GM19328 (cell line): ENCODE measurements around the gene KCNH2.

Experiments used
- ATAC-seq: cut with Tn5 transposase; IDR thresholded peaks from one replicate; pipeline ENCODE4 v1.9.1; 2021; ENCODE audit warnings: mild to moderate bottlenecking, moderate library complexity; ENCODE audit not compliant: unreplicated experiment

KCNH2 gene

DNA sequence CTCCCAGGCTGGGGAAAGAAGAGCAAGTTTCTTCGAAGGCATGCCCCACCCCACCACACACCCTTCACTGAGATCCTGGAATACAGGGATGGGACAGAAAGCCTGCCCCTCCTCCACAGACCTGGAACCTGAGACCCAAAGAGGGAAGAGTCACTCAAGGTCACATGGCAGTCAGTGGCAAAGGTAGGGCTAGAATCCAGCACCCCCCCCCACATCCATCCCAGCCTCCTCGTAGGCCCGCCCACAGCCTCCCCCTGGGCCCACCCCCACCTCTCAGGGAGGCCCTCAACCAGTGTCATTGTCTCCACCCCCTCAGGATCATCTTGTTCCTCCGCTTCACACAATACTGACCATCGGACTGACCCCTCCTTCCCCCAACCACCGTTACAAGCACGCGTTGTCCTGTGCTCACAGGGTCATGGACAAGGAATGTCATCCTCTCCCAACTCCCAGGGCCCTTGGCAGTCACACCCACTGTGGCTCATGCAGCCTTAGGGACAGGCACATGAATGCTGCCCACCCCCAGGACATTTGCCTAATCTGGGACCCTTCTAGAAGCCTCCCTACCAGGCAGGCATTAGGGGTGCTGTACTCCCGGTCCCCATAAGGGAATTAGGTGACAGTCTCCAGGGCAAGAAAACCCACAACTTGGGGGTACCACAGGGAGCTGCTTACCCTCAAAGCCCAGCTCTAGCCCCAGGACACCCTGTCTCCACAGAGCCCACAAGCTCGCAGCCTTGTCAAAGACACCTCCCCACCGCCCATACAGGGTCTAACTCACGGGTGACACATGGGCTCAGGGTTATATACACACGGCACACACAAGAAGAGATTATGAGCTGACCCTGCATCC is 1.4 kb downstream of the KCNH2 start:
- ATAC-seq, result no peak

DNA sequence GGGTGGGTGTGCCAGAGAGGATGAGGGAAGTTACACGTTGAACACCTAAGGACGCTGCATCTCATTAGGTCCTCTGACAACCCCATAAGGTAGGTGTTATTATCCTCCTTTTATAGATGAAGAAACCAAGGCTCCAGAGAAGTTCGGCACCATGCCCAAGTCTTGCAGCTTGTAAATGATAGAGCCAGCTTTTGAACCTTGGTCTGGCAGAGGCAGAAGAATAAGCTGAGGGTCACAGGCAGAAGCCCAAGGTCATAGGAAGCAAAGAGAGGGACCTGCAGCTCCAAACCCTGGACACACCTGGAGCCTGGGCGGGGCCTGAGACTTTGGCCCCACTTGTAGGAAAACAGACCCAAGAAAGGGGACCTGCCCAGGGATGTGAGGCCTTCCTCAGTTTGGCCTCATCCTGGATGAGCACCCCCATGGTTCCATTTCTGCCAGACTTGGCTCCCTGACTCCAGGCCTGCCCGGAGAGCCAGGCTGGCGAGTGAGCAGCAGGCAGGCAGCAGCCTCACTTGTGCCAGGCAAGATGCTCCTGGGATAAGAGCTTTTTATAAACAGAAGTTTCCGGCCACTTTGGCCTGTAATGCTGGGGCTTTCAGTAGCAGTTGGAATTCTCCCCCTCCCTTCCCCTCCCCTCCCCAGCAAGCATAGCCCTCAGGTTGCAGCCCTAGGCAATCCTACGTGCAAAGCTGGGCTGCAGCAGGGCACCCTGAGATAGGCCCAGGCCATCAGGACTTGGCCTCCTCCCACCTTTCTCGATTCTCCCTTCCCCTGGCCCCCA is 2.4 kb downstream of the KCNH2 start:
- ATAC-seq, result no peak

DNA sequence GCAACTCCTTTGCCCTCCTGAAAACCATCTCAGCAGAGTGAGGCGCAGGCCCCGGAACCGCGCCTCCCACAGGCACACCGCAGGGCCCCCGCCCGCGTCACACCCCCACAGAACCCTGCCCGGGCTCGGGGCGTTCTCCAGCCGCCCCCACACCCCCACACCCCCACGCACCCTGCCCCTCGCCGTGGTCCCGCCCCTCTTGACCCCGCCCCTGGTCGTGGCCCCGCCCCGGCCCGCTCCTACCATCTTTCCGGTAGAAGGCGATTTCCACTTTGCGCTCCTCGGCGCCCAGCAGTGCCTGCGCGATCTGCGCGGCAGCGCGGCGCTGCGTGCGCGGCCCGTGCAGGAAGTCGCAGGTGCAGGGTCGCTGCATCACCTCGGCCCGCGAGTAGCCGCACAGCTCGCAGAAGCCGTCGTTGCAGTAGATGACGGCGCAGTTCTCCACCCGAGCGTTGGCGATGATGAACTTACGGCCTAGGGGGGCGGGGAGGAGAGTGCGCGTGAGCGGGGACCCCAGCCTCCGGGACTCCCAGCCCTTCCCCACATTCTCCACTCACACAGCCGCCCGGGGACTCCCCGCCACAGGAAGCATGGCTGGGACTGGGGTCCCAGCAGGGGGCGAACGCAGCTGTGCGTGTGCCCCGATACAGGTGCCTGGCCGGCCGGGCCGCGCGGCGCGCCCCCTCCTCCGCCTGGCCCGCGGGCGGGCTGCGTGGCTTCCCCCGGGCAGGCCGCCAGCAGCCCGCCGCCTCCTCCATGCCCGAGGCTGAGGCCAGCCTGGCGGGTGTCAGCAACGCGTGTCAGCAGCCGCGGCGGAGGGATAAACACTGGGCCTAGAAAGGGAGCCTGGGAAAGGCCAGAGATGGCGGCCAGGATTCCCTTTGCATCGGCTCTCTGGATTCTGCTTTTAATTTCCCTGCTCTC is 3.4 kb downstream of the KCNH2 start:
- ATAC-seq, result peak; percentile 48

DNA sequence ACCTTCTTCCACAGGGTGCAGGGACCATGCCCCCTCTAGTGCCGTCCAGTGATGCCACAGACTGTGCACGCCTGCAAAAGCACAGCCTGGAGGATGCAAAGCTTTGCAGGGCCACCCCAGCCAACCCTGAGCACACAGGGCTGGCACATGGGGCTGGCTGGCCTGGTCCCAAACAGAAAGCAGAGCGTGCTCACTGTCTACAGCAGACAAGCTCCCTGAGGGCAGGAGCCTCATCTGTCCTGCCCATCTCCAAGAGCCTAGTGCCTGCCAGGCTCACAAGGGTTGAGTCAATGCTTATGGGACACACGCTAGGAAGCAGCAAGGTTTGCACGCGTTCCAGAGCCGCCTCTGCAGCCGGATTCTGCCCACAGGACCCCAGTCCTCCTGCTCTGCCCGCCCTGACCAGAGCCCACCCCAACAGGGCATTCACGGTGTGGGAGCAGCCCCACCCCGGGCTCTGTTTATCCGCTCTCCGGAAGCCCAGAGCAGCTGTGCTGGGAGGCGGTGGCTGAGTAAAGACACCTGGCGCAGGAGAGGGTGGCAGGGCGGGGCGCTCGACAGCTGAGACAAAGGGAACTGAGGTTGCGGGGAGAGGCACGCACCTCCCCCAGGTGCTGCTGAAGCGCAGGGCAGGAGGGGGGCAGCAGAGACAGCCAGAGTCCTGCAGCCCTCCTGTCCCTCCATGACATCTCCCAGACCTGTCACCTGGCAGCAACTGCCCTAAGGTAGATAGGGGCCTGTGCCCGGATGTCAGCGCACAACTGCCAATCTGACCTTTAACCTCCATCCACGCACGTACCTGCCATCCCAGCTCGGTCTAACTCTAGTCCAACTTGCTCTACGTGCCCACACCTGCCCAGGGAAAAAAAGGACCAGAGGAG is 4.3 kb downstream of the KCNH2 start:
- ATAC-seq, result no peak

DNA sequence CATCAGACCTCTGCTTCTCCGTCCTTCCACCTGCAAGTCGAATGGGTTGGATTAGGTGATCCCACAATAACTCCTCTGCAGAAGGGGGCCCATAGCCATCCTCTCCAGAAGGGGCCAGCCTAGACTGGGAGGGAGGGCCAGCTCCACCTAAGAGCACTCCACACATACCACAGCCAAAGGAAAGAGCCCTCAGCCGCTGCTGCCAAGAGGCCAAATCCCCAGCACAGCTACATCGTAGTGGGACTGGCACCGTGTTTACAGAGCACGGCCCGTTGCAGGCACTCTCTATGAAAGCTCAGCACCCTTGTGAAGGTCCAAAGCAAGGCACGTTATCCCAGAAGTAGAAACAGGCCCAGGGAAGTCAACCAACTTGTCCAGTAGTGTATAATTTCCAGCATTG is 5.4 kb downstream of the KCNH2 start:
- no peak for ATAC-seq

DNA sequence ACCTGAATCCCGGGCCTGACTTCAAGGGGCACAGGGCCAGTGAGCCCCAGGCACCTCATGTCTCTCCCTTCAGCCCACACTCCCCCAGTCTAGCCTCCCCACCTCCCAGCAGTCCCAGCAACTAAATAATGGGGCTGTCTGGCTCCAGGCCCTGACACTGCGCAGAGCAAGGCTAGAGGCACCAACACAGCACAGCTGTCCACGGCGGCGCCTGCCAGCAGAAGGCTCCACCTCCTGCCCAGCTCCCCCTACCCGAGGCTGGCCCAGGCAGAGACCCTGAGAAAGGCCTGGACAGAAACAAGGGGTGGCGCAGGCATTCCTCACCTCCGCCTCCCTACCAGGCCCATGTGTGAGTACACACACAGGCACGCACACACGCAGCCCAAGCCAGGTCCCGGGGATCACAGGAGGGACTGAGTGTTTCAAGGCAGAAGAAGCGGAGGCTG is 6.1 kb downstream of the KCNH2 start:
- ATAC-seq, result no peak

DNA sequence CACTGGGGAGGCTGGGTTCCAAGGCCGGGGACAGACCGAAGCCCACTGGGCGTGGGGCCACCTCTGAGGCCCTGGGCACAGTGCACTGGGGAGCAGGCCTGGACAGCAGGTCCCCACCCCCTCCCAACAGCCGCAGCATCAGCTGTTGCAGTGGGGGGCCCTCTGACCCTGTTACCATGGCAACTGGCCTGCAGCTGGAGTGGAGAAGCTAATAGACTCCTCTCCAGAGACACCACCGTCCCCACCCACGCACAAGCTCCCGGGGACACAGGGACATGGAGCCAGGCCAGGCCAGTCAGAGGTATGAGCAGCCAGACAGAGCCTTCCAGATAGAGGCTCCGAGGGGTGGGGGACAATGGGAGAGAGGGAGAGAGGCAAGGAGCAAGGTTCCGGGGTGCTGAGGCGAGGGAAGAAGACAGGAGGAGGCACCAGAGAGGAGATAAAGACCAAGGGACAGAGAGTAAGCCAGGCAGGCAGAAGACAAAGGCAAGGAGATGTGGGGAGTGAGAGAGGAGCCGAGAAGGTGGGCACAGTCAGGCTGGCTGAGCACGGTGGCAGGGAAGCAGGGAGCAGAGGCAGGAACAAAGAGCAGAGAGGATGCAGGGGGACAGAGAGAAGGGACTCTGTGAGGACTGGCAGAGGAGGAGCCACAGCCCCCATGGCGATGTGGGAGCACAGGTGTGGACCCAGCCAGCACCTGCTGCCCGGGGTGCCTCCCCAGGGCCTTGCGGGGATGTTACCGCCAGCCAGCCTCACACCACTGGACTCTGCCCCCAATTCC is 6.7 kb downstream of the KCNH2 start:
- ATAC-seq, result no peak

DNA sequence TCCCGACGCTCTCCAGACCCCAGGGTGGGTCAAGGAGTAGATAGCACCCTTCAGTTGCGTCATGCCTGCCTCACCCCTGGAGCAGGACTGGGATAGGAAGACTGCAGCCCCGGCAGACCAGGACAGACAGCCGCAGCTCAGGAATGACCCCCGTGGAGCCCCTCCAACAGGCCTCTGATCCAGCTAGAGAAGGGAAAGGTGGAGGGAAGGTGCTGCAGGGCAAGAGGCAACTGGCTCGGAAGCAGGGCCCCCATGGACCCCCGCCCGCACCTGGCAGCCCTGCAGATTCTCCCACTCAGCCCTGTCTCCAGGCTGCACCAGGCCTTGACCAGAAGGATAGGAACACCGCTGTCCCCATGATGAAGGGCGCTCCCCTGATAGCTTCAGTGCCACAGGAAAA is 7.7 kb downstream of the KCNH2 start:
- ATAC-seq, result no peak

DNA sequence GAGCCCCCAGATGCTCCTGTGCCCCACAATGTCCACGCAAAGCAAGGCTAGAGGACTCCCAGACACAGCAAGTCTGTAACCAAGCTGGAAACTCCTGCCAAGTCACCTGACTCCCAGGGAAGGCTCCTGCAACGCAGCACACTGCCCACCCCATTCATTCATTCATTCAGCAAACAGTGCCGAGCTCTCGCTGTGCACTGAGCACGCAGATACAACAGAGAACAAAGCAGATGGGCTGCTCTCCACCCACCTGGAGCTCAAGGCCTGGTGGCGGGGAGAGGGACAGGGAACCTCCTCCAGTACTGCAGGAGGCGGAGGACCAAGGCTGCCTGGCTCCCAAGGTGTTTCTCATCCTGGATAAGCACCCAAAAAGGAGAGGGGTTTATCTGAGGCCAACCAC is 8.6 kb downstream of the KCNH2 start:
- ATAC-seq, result no peak

DNA sequence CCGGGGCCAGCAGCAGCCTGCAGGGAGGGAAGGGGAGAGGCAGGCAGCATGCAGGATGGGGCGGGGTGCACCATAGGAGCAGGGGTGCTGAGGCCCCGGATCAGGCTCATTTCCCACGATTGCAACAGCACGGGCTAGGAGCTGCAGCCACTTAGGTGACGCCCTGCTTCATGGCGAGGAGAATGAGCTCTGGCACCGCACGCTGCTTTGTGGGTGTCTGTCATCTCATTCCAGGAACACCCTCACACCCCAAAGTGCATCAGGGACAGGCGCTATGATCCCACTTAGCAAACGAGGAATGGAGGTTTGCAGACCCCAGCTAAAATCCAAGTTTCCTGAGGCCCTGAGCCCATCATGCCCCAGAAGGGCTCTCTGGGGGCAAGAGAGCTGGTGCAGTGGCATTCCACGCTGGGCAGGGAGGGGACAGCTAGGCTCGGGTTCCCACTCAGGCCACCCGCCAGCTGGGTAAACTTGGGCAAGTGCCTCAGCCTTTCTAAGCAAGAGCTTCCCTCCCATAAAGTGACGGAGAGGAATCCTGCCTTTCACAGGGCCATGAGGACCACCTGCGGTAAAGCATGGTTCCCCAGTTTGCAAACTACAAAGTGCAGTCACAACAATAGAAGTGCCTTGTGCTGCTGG is 9.3 kb downstream of the KCNH2 start:
- ATAC-seq, result no peak

DNA sequence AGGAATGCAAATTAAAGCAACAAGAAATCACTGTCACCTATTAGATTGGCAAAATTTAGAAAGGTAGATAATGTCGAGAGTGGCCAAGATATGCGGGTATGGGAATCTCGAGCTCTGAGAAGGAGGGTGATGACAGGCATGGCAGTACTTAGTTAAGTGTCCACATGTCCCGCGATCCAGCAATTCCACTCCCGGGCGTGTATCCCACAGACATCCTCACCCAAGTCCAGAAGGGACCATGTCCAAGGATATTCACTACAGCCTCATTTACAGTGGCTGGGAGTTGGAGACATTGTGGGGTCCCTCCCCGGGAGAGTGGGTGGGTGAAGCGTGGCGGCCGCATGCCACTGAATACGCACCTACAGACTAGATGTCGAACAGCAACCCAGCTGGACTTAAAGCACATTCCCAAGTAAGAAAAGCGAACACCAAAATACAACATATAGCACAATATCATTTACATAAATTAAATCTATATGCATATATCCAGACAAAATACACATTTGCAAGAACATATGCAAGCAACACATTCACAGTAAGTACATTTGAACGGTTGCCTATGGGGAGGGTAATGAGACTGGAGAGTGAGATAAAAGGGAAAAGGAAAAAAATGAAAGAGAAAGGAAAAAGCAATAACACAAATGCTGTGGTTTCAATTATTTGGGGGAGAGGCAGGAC is 9.9 kb downstream of the KCNH2 start:
- no peak for ATAC-seq

DNA sequence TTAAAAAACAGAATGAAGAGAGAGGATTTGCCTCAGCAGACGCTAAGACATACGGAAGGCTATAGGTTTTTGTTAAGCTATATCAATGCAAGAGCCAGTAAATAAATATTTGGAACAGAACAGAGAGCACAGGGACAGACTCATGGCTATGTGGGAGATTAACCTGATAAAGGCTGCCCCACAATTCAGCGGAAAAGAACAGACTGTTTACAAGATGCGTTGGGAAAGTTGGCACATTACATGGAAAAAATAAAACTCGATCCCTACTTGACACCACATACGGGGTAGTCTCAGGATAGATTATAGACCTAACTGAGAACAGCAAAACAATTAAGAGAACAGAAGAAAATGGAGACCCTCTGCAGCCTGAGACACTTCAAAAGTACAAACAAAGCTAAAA is 10.8 kb downstream of the KCNH2 start:
- ATAC-seq, result no peak

DNA sequence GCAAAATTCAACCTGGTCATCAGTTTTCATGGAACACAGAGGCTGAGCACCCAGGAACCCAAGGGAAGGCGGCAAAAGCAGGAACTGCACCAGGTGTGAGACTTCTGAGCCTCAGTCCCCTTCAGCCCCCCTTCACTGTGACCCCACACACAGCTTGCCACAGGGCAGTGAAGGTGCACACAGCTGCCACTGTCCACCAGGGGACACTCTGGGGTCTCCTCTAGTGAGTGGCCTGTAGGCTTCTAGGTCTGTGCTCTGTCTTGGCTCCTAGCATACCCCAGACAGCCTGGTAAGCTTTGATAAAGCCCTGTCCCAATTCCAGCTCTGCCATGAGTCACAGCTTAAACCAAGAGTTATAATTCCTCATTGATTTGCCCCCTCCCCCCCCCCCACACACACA is 12.1 kb downstream of the KCNH2 start:
- ATAC-seq, result no peak

DNA sequence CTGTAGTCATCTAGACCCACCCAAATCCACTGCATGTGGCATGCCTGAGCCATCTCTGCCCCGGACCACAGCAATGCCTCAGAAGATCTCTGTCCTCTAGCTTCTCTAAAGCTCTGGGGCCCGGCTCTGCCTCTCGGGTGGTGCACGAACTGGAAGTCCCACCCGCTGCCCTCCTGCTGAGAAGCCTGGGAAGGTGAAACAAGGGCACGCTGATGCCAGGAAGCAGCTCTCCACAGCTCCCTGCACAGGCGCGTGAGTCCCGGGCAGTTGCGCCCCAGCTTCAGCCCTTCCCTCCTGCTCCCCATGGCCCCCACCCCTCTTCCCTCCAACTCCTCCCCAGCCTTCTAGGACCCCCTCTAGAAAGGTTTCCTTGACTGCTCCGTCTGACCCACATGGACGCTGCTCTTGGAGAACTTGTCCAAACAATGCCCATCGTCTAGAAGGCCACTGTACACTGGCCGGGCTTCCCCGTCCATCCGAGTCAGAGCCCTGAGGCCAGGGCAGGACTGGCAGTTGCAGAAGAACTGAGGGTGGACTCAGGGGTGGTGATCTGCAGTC is 12.8 kb downstream of the KCNH2 start:
- no peak for ATAC-seq

DNA sequence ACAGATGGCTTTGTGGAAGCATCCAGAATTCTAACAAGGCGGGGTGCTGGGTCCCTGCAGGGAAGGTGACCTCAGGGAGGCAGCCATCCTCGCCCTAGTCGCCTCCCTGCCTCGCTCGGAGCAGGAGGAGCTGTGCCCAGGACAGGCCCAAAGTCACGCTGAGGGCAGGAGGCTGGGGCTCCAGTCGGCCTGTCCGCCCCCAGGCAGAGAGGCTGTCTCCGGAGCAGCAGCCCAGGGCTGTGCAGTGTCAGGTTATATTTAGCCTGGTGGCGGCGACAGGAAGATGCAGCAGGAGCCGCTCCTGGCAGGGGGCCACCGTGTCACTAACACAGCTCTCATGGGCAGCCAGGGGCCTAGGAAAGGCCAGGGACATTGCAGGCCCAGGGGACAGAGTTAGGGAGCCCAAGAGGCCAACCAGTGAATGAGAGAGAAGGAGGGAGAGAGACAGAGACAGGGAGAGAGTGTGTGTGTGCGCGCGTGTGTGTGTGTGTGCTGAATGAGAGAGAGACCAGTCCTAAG is 13.5 kb downstream of the KCNH2 start:
- ATAC-seq, result no peak

DNA sequence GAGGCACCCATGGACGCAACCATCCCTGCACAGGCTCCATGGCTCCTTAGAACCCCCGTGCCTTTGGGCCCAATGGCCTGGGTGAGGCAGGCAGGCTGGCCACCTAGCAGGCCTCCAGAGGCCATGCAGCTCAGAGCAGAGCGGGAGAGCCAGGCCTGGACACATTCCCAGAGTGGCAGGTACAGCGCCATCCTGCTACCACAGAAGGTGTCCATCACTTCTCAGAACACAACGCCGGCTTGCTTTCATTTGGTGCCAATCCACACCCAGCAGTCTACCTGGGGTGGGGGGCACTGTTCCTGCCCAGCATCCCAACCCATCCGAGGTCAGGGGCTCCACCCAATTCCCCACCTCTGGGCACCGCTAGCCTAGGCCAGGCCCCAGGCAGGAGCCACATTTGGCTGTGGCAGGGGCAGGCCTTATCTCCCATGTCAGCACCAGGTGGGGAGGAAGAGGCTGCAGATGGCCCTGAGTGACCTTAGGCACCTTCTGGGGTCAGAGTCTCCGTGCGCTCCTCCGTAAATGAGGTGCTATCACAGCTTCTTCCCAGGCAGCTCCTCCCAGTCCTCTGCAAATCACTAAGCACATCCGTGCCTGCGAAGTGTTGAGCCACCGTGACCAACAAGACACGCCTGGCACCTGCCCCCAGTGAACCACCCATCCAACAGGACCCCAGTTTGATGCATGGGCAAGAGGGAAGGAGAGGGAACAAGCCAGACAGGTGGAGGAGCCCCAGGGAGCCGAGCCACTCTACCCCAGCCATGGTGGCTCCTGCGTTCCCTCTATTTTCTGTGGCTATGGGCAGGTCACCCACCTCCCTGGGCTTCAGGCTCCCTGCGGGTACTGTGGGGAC is 14.2 kb downstream of the KCNH2 start:
- no peak for ATAC-seq
